ENCODE results near the gene TNIP2.
A peak's percentile ranks its signal among the peaks of the same experiment; 100 is the strongest.

Gene TNIP2

DNA sequence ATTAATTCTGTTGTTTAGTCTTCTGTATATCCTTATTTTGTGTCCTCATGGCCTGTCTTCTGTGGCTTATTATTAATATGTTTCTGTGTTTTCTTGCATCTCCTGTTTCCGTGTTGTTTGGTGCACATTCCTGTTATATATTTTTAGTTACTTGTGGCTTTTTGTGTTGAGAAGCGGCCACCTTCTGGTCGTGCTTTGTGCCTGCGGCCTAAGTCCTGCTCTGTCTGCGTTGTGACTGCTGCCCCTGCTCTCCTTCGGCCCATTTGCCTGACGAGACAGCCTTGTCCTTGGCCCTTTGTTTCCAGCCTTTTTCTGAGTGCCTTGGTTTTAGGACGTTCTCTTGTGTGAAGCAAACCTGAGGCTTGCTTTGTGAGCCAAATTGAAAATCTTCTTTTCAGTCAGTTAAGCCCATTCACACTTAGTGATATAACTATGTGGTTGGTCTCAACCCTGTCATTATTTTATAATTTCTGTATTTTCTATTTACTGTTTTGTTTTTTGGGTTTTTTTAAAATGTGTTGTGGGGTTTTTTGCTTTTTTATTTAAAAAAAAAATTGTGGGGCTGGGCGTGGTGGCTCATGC lies 43.8 kb downstream of the TNIP2 start:
- H2BK5ac ChIP-seq (ENCODE audit: low read depth, low read length, poor library complexity) = no peak overlapping the region
- no peak overlapping the region for H3K14ac ChIP-seq (ENCODE audit: low read length)
- no peak overlapping the region for H3K4me3 ChIP-seq (ENCODE audit: low read depth, low read length)
- H3K27ac ChIP-seq (ENCODE audit: low read depth, low read length) = no peak overlapping the region
- H3K27me3 ChIP-seq (ENCODE audit: insufficient read depth, low read length) = no peaks in the 10 kb centered on the region
- H2AK5ac ChIP-seq (ENCODE audit: low read length) = no peak overlapping the region
- H4K12ac ChIP-seq (ENCODE audit: low read depth, low read length) = no peak overlapping the region
- no peak overlapping the region for H3K9ac ChIP-seq (ENCODE audit: low read length)
- 100% methylated on average over 1 of the region's 9 CpGs for WGBS (ENCODE audit: extremely low coverage, insufficient coverage, insufficient read length)
- DNase-seq = peak in 1 of 2 donors; percentile 26
- peaks cover 2% of the 10 kb centered on the region for H3K79me2 ChIP-seq (ENCODE audit: control insufficient read depth, insufficient read depth, low read length, poor library complexity)
- H3K79me1 ChIP-seq (ENCODE audit: low read length) = peaks cover 3% of the 10 kb centered on the region
- no peak overlapping the region for H3K4me2 ChIP-seq (ENCODE audit: low read length)
- H3K4ac ChIP-seq (ENCODE audit: low read depth, low read length) = no peak overlapping the region
- H3K9me3 ChIP-seq (ENCODE audit: insufficient read depth, low read depth, low read length) = no peaks in the 10 kb centered on the region
- H2BK12ac ChIP-seq (ENCODE audit: low read length) = no peak overlapping the region
- no peak overlapping the region for H2BK120ac ChIP-seq (ENCODE audit: insufficient read depth, low read length, poor library complexity)
- H3K18ac ChIP-seq (ENCODE audit: low read length) = no peak overlapping the region
- no peak overlapping the region for H4K8ac ChIP-seq (ENCODE audit: low read depth, low read length)
- H2AFZ ChIP-seq (ENCODE audit: insufficient read depth, low read length, poor library complexity) = no peak overlapping the region
- peaks cover 19 to 21% of the 10 kb centered on the region in 2 experiments for H3K36me3 ChIP-seq (ENCODE audit: control insufficient read depth in 1 of 2, insufficient read depth in 2 of 2, low read length in 2 of 2)
- H4K91ac ChIP-seq (ENCODE audit: low read depth, low read length) = no peak overlapping the region
- H3K23ac ChIP-seq (ENCODE audit: low read length) = no peak overlapping the region
- peaks cover 6 to 8% of the 10 kb centered on the region in 2 experiments for H3K4me1 ChIP-seq (ENCODE audit: control insufficient read depth in 1 of 2, insufficient read depth in 2 of 2, low read length in 2 of 2)

GRCh38 chr4:2702770-2703169 lies 53.4 kb downstream of the TNIP2 start:
- H2AK5ac ChIP-seq (ENCODE audit: low read length) = no peak overlapping the region
- no CpG with 5 or more reads among the region's 7 CpGs for WGBS (ENCODE audit: extremely low coverage, insufficient coverage, insufficient read length)
- no peaks in the 10 kb centered on the region for H3K4me1 ChIP-seq (ENCODE audit: control insufficient read depth in 1 of 2, insufficient read depth in 2 of 2, low read length in 2 of 2)
- no peaks in the 10 kb centered on the region for H3K9me3 ChIP-seq (ENCODE audit: insufficient read depth, low read depth, low read length)
- no peaks in the 10 kb centered on the region for H3K27me3 ChIP-seq (ENCODE audit: insufficient read depth, low read length)
- H3K27ac ChIP-seq (ENCODE audit: low read depth, low read length) = no peak overlapping the region
- no peak overlapping the region for H2BK12ac ChIP-seq (ENCODE audit: low read length)
- peaks cover 54 to 56% of the 10 kb centered on the region in 2 experiments for H3K36me3 ChIP-seq (ENCODE audit: control insufficient read depth in 1 of 2, insufficient read depth in 2 of 2, low read length in 2 of 2)
- no peak overlapping the region for H2BK5ac ChIP-seq (ENCODE audit: low read depth, low read length, poor library complexity)
- H3K79me1 ChIP-seq (ENCODE audit: low read length) = no peaks in the 10 kb centered on the region
- no peak overlapping the region for H3K4ac ChIP-seq (ENCODE audit: low read depth, low read length)
- H3K18ac ChIP-seq (ENCODE audit: low read length) = no peak overlapping the region
- H4K91ac ChIP-seq (ENCODE audit: low read depth, low read length) = no peak overlapping the region
- H3K4me3 ChIP-seq (ENCODE audit: low read depth, low read length) = no peak overlapping the region
- H3K14ac ChIP-seq (ENCODE audit: low read length) = no peak overlapping the region
- no peak overlapping the region for H2BK120ac ChIP-seq (ENCODE audit: insufficient read depth, low read length, poor library complexity)
- DNase-seq = no peak
- H4K12ac ChIP-seq (ENCODE audit: low read depth, low read length) = no peak overlapping the region
- H3K9ac ChIP-seq (ENCODE audit: low read length) = no peak overlapping the region
- no peaks in the 10 kb centered on the region for H3K79me2 ChIP-seq (ENCODE audit: control insufficient read depth, insufficient read depth, low read length, poor library complexity)
- H4K8ac ChIP-seq (ENCODE audit: low read depth, low read length) = no peak overlapping the region
- no peak overlapping the region for H3K4me2 ChIP-seq (ENCODE audit: low read length)
- H3K23ac ChIP-seq (ENCODE audit: low read length) = no peak overlapping the region
- H2AFZ ChIP-seq (ENCODE audit: insufficient read depth, low read length, poor library complexity) = no peak overlapping the region

GRCh38 chr4:2702361-2702760 lies 53.8 kb downstream of the TNIP2 start:
- WGBS (ENCODE audit: extremely low coverage, insufficient coverage, insufficient read length) = no CpG with 5 or more reads among the region's 8 CpGs
- Histone ChIP-seq H3K18ac (ENCODE audit: low read length) (no peak overlapping the region), H3K9ac (ENCODE audit: low read length) (no peak overlapping the region)

DNA sequence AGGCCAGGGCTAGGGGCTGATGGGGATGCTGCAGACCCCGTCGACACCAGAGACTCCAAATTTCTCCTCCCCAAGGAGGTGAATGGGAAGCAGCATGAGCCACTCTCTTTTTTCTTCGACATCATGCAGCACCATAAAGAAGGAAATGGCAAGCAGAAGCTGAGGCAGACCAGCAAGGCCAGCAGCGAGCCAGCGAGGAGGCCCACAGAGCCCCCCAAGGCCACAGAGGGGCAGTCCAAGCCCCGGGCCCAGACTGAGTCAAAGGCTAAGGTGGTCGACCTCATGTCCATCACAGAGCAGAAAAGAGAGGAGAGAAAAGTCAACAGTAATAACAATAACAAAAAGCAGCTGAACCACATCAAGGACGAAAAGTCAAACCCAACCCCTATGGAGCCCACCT lies 56.1 kb downstream of the TNIP2 start:
- Histone ChIP-seq H3K4ac (ENCODE audit: low read depth, low read length) (no peak overlapping the region), H3K23ac (ENCODE audit: low read length) (no peak overlapping the region), H3K9me3 (ENCODE audit: insufficient read depth, low read depth, low read length) (no peaks in the 10 kb centered on the region), H4K8ac (ENCODE audit: low read depth, low read length) (no peak overlapping the region), H3K36me3 (ENCODE audit: control insufficient read depth in 1 of 2, insufficient read depth in 2 of 2, low read length in 2 of 2) (peaks cover 61 to 70% of the 10 kb centered on the region in 2 experiments), H3K79me1 (ENCODE audit: low read length) (no peaks in the 10 kb centered on the region), H3K18ac (ENCODE audit: low read length) (no peak overlapping the region), H2AFZ (ENCODE audit: insufficient read depth, low read length, poor library complexity) (no peak overlapping the region), H4K12ac (ENCODE audit: low read depth, low read length) (no peak overlapping the region), H3K79me2 (ENCODE audit: control insufficient read depth, insufficient read depth, low read length, poor library complexity) (no peaks in the 10 kb centered on the region), H2BK120ac (ENCODE audit: insufficient read depth, low read length, poor library complexity) (no peak overlapping the region), H3K9ac (ENCODE audit: low read length) (no peak overlapping the region), H3K27ac (ENCODE audit: low read depth, low read length) (no peak overlapping the region), H4K91ac (ENCODE audit: low read depth, low read length) (no peak overlapping the region), H2BK5ac (ENCODE audit: low read depth, low read length, poor library complexity) (no peak overlapping the region), H3K4me3 (ENCODE audit: low read depth, low read length) (no peak overlapping the region), H2BK12ac (ENCODE audit: low read length) (no peak overlapping the region), H3K4me2 (ENCODE audit: low read length) (no peak overlapping the region), H3K27me3 (ENCODE audit: insufficient read depth, low read length) (no peaks in the 10 kb centered on the region), H3K14ac (ENCODE audit: low read length) (no peak overlapping the region), H3K4me1 (ENCODE audit: control insufficient read depth in 1 of 2, insufficient read depth in 2 of 2, low read length in 2 of 2) (no peaks in the 10 kb centered on the region), H2AK5ac (ENCODE audit: low read length) (no peak overlapping the region)
- no CpG with 5 or more reads among the region's 8 CpGs for WGBS (ENCODE audit: extremely low coverage, insufficient coverage, insufficient read length)
- DNase-seq = no peak

More at GRCh38 chr4:2702361-2702760, 53.8 kb downstream of the TNIP2 start:
- H3K79me1 ChIP-seq (ENCODE audit: low read length) = no peaks in the 10 kb centered on the region
- no peak overlapping the region for H4K91ac ChIP-seq (ENCODE audit: low read depth, low read length)
- no peak for DNase-seq
- no peak overlapping the region for H3K4ac ChIP-seq (ENCODE audit: low read depth, low read length)
- H2AK5ac ChIP-seq (ENCODE audit: low read length) = no peak overlapping the region
- H3K9me3 ChIP-seq (ENCODE audit: insufficient read depth, low read depth, low read length) = no peaks in the 10 kb centered on the region
- H3K27me3 ChIP-seq (ENCODE audit: insufficient read depth, low read length) = no peaks in the 10 kb centered on the region
- no peak overlapping the region for H3K23ac ChIP-seq (ENCODE audit: low read length)
- no peak overlapping the region for H4K8ac ChIP-seq (ENCODE audit: low read depth, low read length)
- no peak overlapping the region for H2BK120ac ChIP-seq (ENCODE audit: insufficient read depth, low read length, poor library complexity)
- H3K4me2 ChIP-seq (ENCODE audit: low read length) = no peak overlapping the region
- no peaks in the 10 kb centered on the region for H3K4me1 ChIP-seq (ENCODE audit: control insufficient read depth in 1 of 2, insufficient read depth in 2 of 2, low read length in 2 of 2)
- no peak overlapping the region for H2BK12ac ChIP-seq (ENCODE audit: low read length)
- no peak overlapping the region for H3K14ac ChIP-seq (ENCODE audit: low read length)
- no peak overlapping the region for H2BK5ac ChIP-seq (ENCODE audit: low read depth, low read length, poor library complexity)
- H3K36me3 ChIP-seq (ENCODE audit: control insufficient read depth in 1 of 2, insufficient read depth in 2 of 2, low read length in 2 of 2) = peaks cover 56 to 58% of the 10 kb centered on the region in 2 experiments
- no peak overlapping the region for H4K12ac ChIP-seq (ENCODE audit: low read depth, low read length)
- H2AFZ ChIP-seq (ENCODE audit: insufficient read depth, low read length, poor library complexity) = no peak overlapping the region
- no peaks in the 10 kb centered on the region for H3K79me2 ChIP-seq (ENCODE audit: control insufficient read depth, insufficient read depth, low read length, poor library complexity)
- H3K27ac ChIP-seq (ENCODE audit: low read depth, low read length) = no peak overlapping the region
- H3K4me3 ChIP-seq (ENCODE audit: low read depth, low read length) = no peak overlapping the region

All from trophoblast cell (in vitro differentiated cells and primary cell).